Astrocyte (in vitro differentiated cells and primary cell): Measurements from ENCODE around the gene EDC3. TPM values are rescaled to one million over a fixed set of nuclear protein-coding genes. Genes with fewer than 3 reads are reported as not detected.

Experiments
- DNase-seq: peaks from one replicate; pipeline ENCODE4 v3.0.0-alpha.2; 2010; ENCODE audit warnings: low read depth
- FAIRE-seq: peaks from 2 replicates; lab custom pipeline; 2011; peaks lifted over from hg19 to GRCh38; lab: Jason Lieb, UNC
- H2AFZ ChIP-seq: 2 replicates; pipeline ENCODE4 v1.6.0; 2012; ENCODE audit warnings: low read depth, low read length, inconsistent platforms
- H3K27ac ChIP-seq: 2 replicates; pipeline ENCODE4 v1.5.1; 2011; ENCODE audit warnings: low read depth, low read length, inconsistent platforms
- H3K27me3 ChIP-seq: 2 replicates; pipeline ENCODE4 v1.6.0; 2011; ENCODE audit warnings: low read length, inconsistent platforms; ENCODE audit not compliant: insufficient read depth
- H3K36me3 ChIP-seq: 2 replicates; pipeline ENCODE4 v1.5.1; 2011; ENCODE audit warnings: low read length, inconsistent platforms; ENCODE audit not compliant: insufficient read depth
- H3K4me1 ChIP-seq: 2 replicates; pipeline ENCODE4 v1.5.1; 2011; ENCODE audit warnings: low read length, inconsistent platforms; ENCODE audit not compliant: insufficient read depth
- H3K4me2 ChIP-seq: 2 replicates; pipeline ENCODE4 v1.6.0; 2012; ENCODE audit warnings: low read length, inconsistent platforms
- H3K4me3 ChIP-seq: 2 replicates; pipeline ENCODE4 v1.5.1; 2011; ENCODE audit warnings: low read depth, mild to moderate bottlenecking, low read length, inconsistent platforms; ENCODE audit not compliant: insufficient read depth
- H3K79me2 ChIP-seq: 2 replicates; pipeline ENCODE4 v1.6.0; 2012; ENCODE audit warnings: mild to moderate bottlenecking, low read length, inconsistent platforms; ENCODE audit not compliant: insufficient read depth
- H3K9ac ChIP-seq: 2 replicates; pipeline ENCODE4 v1.6.0; 2012; ENCODE audit warnings: mild to moderate bottlenecking, low read length, inconsistent platforms
- H3K9me3 ChIP-seq: 2 replicates; pipeline ENCODE4 v1.5.1; 2012; ENCODE audit warnings: low read depth, mild to moderate bottlenecking, low read length, inconsistent platforms; ENCODE audit not compliant: insufficient read depth
- H4K20me1 ChIP-seq: 2 replicates; pipeline ENCODE4 v1.6.0; 2012; ENCODE audit warnings: low read length, inconsistent platforms; ENCODE audit not compliant: insufficient read depth
- H3K27ac Mint-ChIP-seq: one replicate; pipeline ENCODE4 v1.8.0; 2021; ENCODE audit warnings: mild to moderate bottlenecking, mixed read lengths; ENCODE audit not compliant: unreplicated experiment
- H3K27me3 Mint-ChIP-seq: one replicate; pipeline ENCODE4 v1.8.0; 2021; ENCODE audit warnings: low read depth, mixed read lengths; ENCODE audit not compliant: unreplicated experiment
- H3K36me3 Mint-ChIP-seq: one replicate; pipeline ENCODE4 v1.8.0; 2021; ENCODE audit warnings: low read depth, mixed read lengths; ENCODE audit not compliant: unreplicated experiment
- H3K4me1 Mint-ChIP-seq: one replicate; pipeline ENCODE4 v1.8.0; 2021; ENCODE audit warnings: low read depth, mixed read lengths; ENCODE audit not compliant: unreplicated experiment
- H3K4me3 Mint-ChIP-seq: one replicate; pipeline ENCODE4 v1.8.0; 2021; ENCODE audit warnings: mild to moderate bottlenecking, moderate library complexity, mixed read lengths; ENCODE audit not compliant: unreplicated experiment
- H3K9me3 Mint-ChIP-seq: one replicate; pipeline ENCODE4 v1.8.0; 2021; ENCODE audit warnings: mild to moderate bottlenecking, mixed read lengths; ENCODE audit not compliant: unreplicated experiment
- CTCF ChIP-seq: IDR thresholded peaks from 2 replicates; pipeline ENCODE4 v1.5.1; 2011; ENCODE audit warnings: low read depth, mild to moderate bottlenecking, inconsistent platforms, low read length, moderate library complexity; ENCODE audit not compliant: insufficient read depth
- EZH2 ChIP-seq: IDR thresholded peaks from 2 replicates; pipeline ENCODE4 v1.6.1; 2012; ENCODE audit warnings: mild to moderate bottlenecking, low read length, inconsistent platforms; ENCODE audit not compliant: insufficient read depth
- total RNA-seq: library from RNA; stranded (reverse); gene quantifications from 2 replicates; pipeline ENCODE4 v1.2.1, GENCODE V29; 2021

The EDC3 gene
- total RNA-seq, 1 donor from 2014 or later, result 47.6 TPM

- H3K27me3 Mint-ChIP-seq, result peaks cover 2% of the 10 kb centered on the region
Measured at GRCh38 chr15:74595271-74595670, 100.6 kb downstream of the EDC3 start.

GRCh38 chr15:74594455-74594854, 101.4 kb downstream of the EDC3 start:
- FAIRE-seq, result no peak
- Mint-ChIP-seq H3K9me3 (no peaks in the 10 kb centered on the region), H3K36me3 (peaks cover 29% of the 10 kb centered on the region), H3K27ac (no peak overlapping the region), H3K27me3 (peaks cover 2% of the 10 kb centered on the region), H3K4me1 (peaks cover 3% of the 10 kb centered on the region), H3K4me3 (no peak overlapping the region)
- Histone ChIP-seq H3K4me1 (peaks cover 12% of the 10 kb centered on the region), H3K4me2 (no peak overlapping the region), H3K27ac (no peak overlapping the region), H4K20me1 (no peaks in the 10 kb centered on the region), H3K79me2 (peaks cover 7% of the 10 kb centered on the region), H3K36me3 (peaks cover 7% of the 10 kb centered on the region), H3K4me3 (no peak overlapping the region), H3K9me3 (no peaks in the 10 kb centered on the region), H3K27me3 (no peaks in the 10 kb centered on the region), H3K9ac (no peak overlapping the region), H2AFZ (no peak overlapping the region)
- TF ChIP-seq CTCF (no peak), EZH2 (no peak)
- DNase-seq, result no peak

More at GRCh38 chr15:74595271-74595670, 100.6 kb downstream of the EDC3 start:
- Histone ChIP-seq H4K20me1 (no peaks in the 10 kb centered on the region), H3K27me3 (no peaks in the 10 kb centered on the region), H3K4me3 (no peak overlapping the region), H3K36me3 (peaks cover 7% of the 10 kb centered on the region), H3K9me3 (no peaks in the 10 kb centered on the region), H2AFZ (no peak overlapping the region), H3K4me1 (peaks cover 12% of the 10 kb centered on the region), H3K79me2 (peaks cover 8% of the 10 kb centered on the region), H3K27ac (no peak overlapping the region), H3K4me2 (no peak overlapping the region), H3K9ac (no peak overlapping the region)
- FAIRE-seq, result no peak
- Mint-ChIP-seq H3K4me3 (no peak overlapping the region), H3K36me3 (peaks cover 22% of the 10 kb centered on the region), H3K27ac (no peak overlapping the region), H3K9me3 (no peaks in the 10 kb centered on the region), H3K4me1 (peaks cover 1% of the 10 kb centered on the region)
- TF ChIP-seq EZH2 (no peak), CTCF (no peak)
- no peak for DNase-seq

- no peak for FAIRE-seq
- H3K27me3 Mint-ChIP-seq, result peaks cover 2% of the 10 kb centered on the region
- peaks cover 7% of the 10 kb centered on the region for H3K4me1 Mint-ChIP-seq
- no peaks in the 10 kb centered on the region for H3K9me3 Mint-ChIP-seq
- no peaks in the 10 kb centered on the region for H3K79me2 ChIP-seq
- no peaks in the 10 kb centered on the region for H3K27me3 ChIP-seq
- H3K4me2 ChIP-seq, result no peak overlapping the region
- H3K9me3 ChIP-seq, result no peaks in the 10 kb centered on the region
- H3K36me3 Mint-ChIP-seq, result peaks cover 25% of the 10 kb centered on the region
- TF ChIP-seq CTCF (no peak), EZH2 (no peak)
- no peak overlapping the region for H2AFZ ChIP-seq
- no peak overlapping the region for H3K27ac Mint-ChIP-seq
- H3K27ac ChIP-seq, result no peak overlapping the region
- H3K4me3 Mint-ChIP-seq, result no peak overlapping the region
- peaks cover 7% of the 10 kb centered on the region for H3K36me3 ChIP-seq
- H3K4me1 ChIP-seq, result peaks cover 10% of the 10 kb centered on the region
- no peak for DNase-seq
- H4K20me1 ChIP-seq, result no peaks in the 10 kb centered on the region
- H3K4me3 ChIP-seq, result no peak overlapping the region
- H3K9ac ChIP-seq, result no peak overlapping the region
Measured at GRCh38 chr15:74593122-74593521, 102.7 kb downstream of the EDC3 start.
